Measurements from ENCODE around the gene ERG. TPM values are rescaled to one million over a fixed set of nuclear protein-coding genes. Genes with fewer than 3 reads are reported as not detected.
A peak's percentile ranks its signal among the peaks of the same experiment; 100 is the strongest.

The ERG gene
- total and polyA plus RNA-seq, 4 donors: 8.6 to 30.3 (median 21.0) TPM

GRCh38 chr21:38488640-38489270 lies 9.5 kb downstream of the ERG start:
- TF ChIP-seq CTCF (IDR thresholded peaks at IDR 0.05; ENCODE audit: control extremely low read depth, extremely low read depth): no peak
- 32 to 52% methylated on average over 11 of the region's 11 CpGs for WGBS, 2 donors
- Histone ChIP-seq H3K36me3 (ENCODE audit: control insufficient read depth in 4 of 4, insufficient read depth in 4 of 4, low read length in 4 of 4) (no peaks in the 10 kb centered on the region), H3K27me3 (ENCODE audit: control insufficient read depth in 3 of 3, insufficient read depth in 3 of 3, low read length in 2 of 3) (no peaks in the 10 kb centered on the region), H3K4me3 (no peak overlapping the region), H3K27ac (ENCODE audit: low read depth in 1 of 2, low read length in 1 of 2) (no peak overlapping the region), H3K9me3 (ENCODE audit: control insufficient read depth in 4 of 4, insufficient read depth in 3 of 4, low read length in 3 of 4) (no peaks in the 10 kb centered on the region), H3K9ac (ENCODE audit: insufficient read depth in 1 of 2, low read length in 2 of 2) (no peak overlapping the region), H3K4me1 (ENCODE audit: control insufficient read depth in 5 of 5, insufficient read depth in 5 of 5, low read length in 5 of 5) (peaks cover 0 to 10% (median 3%) of the 10 kb centered on the region in 5 donors)
- DNase-seq (peak in 2 of 3 donors; percentile 38 to 48), ATAC-seq (ENCODE audit: insufficient read depth, low FRiP score) (no peak)

- H3K36me3 ChIP-seq (ENCODE audit: control insufficient read depth in 4 of 4, insufficient read depth in 4 of 4, low read length in 4 of 4): no peaks in the 10 kb centered on the region
- peak overlapping the region in 1 of 2 donors; percentile 74 for H3K27ac ChIP-seq (ENCODE audit: low read depth in 1 of 2, low read length in 1 of 2)
- DNase-seq: no peak
- no peak overlapping the region for H3K9ac ChIP-seq (ENCODE audit: insufficient read depth in 1 of 2, low read length in 2 of 2)
- H3K9me3 ChIP-seq (ENCODE audit: control insufficient read depth in 4 of 4, insufficient read depth in 3 of 4, low read length in 3 of 4): no peaks in the 10 kb centered on the region
- WGBS, 2 donors: 49 to 54% methylated on average over 10 of the region's 10 CpGs
- peaks cover 0 to 10% (median 3%) of the 10 kb centered on the region in 5 donors for H3K4me1 ChIP-seq (ENCODE audit: control insufficient read depth in 5 of 5, insufficient read depth in 5 of 5, low read length in 5 of 5)
- TF ChIP-seq CTCF (IDR thresholded peaks at IDR 0.05; ENCODE audit: control extremely low read depth, extremely low read depth): no peak
- no peak overlapping the region for H3K4me3 ChIP-seq
- ATAC-seq (ENCODE audit: insufficient read depth, low FRiP score): no peak
- H3K27me3 ChIP-seq (ENCODE audit: control insufficient read depth in 3 of 3, insufficient read depth in 3 of 3, low read length in 2 of 3): no peaks in the 10 kb centered on the region
Observed at GRCh38 chr21:38487901-38488639, 10.2 kb downstream of the ERG start.

GRCh38 chr21:38486706-38487105 lies 11.6 kb downstream of the ERG start:
- no peaks in the 10 kb centered on the region for H3K27me3 ChIP-seq (ENCODE audit: control insufficient read depth in 3 of 3, insufficient read depth in 3 of 3, low read length in 2 of 3)
- no peak for ATAC-seq (ENCODE audit: insufficient read depth, low FRiP score)
- TF ChIP-seq CTCF (IDR thresholded peaks at IDR 0.05; ENCODE audit: control extremely low read depth, extremely low read depth): no peak
- DNase-seq: no peak
- H3K9me3 ChIP-seq (ENCODE audit: control insufficient read depth in 4 of 4, insufficient read depth in 3 of 4, low read length in 3 of 4): no peaks in the 10 kb centered on the region
- no peak overlapping the region for H3K4me3 ChIP-seq
- H3K36me3 ChIP-seq (ENCODE audit: control insufficient read depth in 4 of 4, insufficient read depth in 4 of 4, low read length in 4 of 4): no peaks in the 10 kb centered on the region
- H3K4me1 ChIP-seq (ENCODE audit: control insufficient read depth in 5 of 5, insufficient read depth in 5 of 5, low read length in 5 of 5): peaks cover 0 to 9% (median 0%) of the 10 kb centered on the region in 5 donors
- 18 to 42% methylated on average over 6 of the region's 6 CpGs for WGBS, 2 donors
- no peak overlapping the region for H3K9ac ChIP-seq (ENCODE audit: insufficient read depth in 1 of 2, low read length in 2 of 2)
- H3K27ac ChIP-seq (ENCODE audit: low read depth in 1 of 2, low read length in 1 of 2): peak overlapping the region in 1 of 2 donors; percentile 2
